IPS DF 19.7 (cell line): Measurements from ENCODE around the gene SPINT3.

Experiments
- DNase-seq: peaks from one replicate; pipeline ENCODE4 v3.0.0-alpha.2; 2013; ENCODE audit warnings: low read depth, low spot score

The SPINT3 gene

DNA sequence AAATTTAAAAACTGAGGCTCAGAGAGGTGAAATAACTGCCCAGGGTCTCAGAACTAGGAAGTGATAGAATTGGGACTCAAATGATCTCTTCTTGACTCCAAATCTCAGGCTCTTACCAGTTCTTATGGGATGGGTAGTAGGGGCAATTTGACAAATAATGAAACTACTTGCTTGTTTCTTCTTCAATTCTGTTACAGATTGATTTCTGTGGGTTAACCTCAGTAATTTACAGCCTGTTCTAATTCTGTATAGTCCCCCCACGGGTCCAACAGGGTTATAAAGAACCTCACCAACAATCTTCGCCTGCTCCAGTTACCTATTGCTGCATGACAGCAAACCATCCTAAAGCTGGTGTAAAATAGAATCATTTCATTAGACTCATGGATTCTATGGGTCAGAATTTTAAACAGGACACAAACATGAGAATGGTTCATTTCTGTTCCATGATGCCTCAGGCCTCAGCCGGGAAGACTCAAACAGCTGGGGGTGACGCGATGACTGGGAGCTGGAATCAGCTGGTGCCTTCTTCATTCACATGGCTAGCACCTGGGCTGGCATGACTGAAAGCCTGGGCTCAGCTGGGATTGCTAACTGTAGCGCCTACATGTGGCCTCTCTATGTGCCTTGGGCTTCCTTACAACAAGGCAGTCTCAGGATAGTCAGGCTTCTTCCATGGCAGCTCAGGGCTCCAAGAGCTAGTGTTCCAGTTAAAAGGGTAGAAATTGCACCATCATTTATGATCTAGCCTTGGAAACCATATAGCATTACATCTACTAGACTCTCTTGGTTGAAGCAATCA, 52.5 kb downstream of the SPINT3 start:
- DNase-seq, result no peak
